RWPE2 (cell line): ENCODE data around the gene PSMD4.

Source experiments
- ATAC-seq: fragments of 200-7000 bp; cut with Tn5 transposase; 3 replicates; pipeline ENCODE4 v1.9.1; 2021; ENCODE audit warnings: low read depth
- DNase-seq: peaks from one replicate; pipeline ENCODE4 v3.0.0-alpha.2; 2020; ENCODE audit warnings: low spot score
- H3K27ac ChIP-seq: fragments of 450-650 bp; 2 replicates; pipeline ENCODE4 v1.5.1; 2017; ENCODE audit warnings: mild to moderate bottlenecking; ENCODE audit not compliant: poor library complexity, severe bottlenecking
- H3K27me3 ChIP-seq: fragments of 250-450 bp; sonication (Bioruptor Pico); 2 replicates; pipeline ENCODE4 v1.5.1; 2021; ENCODE audit warnings: mild to moderate bottlenecking, moderate library complexity; ENCODE audit not compliant: insufficient read depth, poor library complexity, severe bottlenecking
- H3K36me3 ChIP-seq: fragments of 250-450 bp; sonication (Bioruptor Pico); 2 replicates; pipeline ENCODE4 v1.5.1; 2020; ENCODE audit warnings: low read depth, mild to moderate bottlenecking, moderate library complexity
- H3K4me1 ChIP-seq: fragments of 250-450 bp; sonication (Bioruptor Pico); 2 replicates; pipeline ENCODE4 v1.5.1; 2021; ENCODE audit warnings: mild to moderate bottlenecking, moderate library complexity; ENCODE audit not compliant: insufficient read depth, poor library complexity, severe bottlenecking
- H3K4me3 ChIP-seq: fragments of 250-450 bp; sonication (Bioruptor Pico); 2 replicates; pipeline ENCODE4 v1.5.1; 2021; ENCODE audit warnings: mild to moderate bottlenecking, moderate library complexity; ENCODE audit not compliant: severe bottlenecking
- H3K9me3 ChIP-seq: fragments of 250-450 bp; sonication (Bioruptor Pico); 2 replicates; pipeline ENCODE4 v1.5.1; 2021; ENCODE audit warnings: mild to moderate bottlenecking, moderate library complexity; ENCODE audit not compliant: severe bottlenecking
- TF ChIP-seq, protein P1 (sequence below): fragments of 450-650 bp; IDR thresholded peaks from one replicate; pipeline ENCODE4 v1.5.1; 2017; ENCODE audit warnings: mild to moderate bottlenecking, moderate library complexity; ENCODE audit not compliant: poor library complexity, severe bottlenecking

The PSMD4 gene

DNA sequence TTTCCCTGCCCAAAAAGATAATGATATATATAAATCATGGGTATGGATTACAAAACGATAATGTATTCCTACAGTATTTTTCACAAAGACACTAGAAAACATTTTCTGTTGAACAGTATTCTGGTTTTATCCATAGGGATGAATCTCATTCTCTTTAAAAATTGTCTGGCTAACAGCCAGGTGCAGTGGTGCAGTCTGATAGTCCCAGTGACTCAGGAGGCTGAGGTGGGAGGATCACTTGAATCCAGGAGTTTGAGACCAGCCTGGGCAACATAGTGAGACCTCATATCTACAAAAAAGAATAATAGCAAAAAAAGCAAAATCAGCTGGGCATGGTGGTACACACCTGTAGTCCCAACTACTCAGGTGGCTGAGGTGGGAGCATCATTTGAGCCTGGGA is 32.9 kb upstream of the PSMD4 start:
- Histone ChIP-seq H3K36me3 (peaks cover 85% of the 10 kb centered on the region), H3K27ac (no peak overlapping the region), H3K4me1 (no peaks in the 10 kb centered on the region), H3K27me3 (no peaks in the 10 kb centered on the region), H3K9me3 (no peaks in the 10 kb centered on the region), H3K4me3 (no peak overlapping the region)
- TF ChIP-seq, protein P1, sequence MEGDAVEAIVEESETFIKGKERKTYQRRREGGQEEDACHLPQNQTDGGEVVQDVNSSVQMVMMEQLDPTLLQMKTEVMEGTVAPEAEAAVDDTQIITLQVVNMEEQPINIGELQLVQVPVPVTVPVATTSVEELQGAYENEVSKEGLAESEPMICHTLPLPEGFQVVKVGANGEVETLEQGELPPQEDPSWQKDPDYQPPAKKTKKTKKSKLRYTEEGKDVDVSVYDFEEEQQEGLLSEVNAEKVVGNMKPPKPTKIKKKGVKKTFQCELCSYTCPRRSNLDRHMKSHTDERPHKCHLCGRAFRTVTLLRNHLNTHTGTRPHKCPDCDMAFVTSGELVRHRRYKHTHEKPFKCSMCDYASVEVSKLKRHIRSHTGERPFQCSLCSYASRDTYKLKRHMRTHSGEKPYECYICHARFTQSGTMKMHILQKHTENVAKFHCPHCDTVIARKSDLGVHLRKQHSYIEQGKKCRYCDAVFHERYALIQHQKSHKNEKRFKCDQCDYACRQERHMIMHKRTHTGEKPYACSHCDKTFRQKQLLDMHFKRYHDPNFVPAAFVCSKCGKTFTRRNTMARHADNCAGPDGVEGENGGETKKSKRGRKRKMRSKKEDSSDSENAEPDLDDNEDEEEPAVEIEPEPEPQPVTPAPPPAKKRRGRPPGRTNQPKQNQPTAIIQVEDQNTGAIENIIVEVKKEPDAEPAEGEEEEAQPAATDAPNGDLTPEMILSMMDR, result no peak
- no peak for DNase-seq
- no peak for ATAC-seq

DNA sequence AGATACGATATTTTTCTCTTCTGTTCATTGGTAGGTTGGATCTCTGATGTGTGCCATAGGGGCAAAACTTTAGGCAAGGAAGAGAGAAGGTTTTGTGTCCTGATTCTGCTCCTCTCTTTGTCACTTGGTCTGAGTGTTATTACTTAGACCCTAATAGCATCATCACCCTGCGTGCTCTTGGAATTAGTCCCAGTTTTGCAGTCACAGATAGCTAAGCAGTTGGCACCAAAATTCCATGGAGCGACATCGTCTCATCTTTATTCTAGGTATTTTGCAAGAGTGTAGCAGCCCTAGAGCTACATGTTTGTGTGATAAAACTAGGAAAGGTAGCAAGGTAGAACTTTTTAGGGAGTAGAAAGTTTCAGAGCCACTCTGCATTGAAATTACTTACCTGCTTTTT is 32.4 kb upstream of the PSMD4 start:
- Histone ChIP-seq H3K36me3 (peaks cover 87% of the 10 kb centered on the region), H3K4me3 (no peak overlapping the region), H3K4me1 (no peaks in the 10 kb centered on the region), H3K27ac (no peak overlapping the region), H3K9me3 (no peaks in the 10 kb centered on the region), H3K27me3 (no peaks in the 10 kb centered on the region)
- TF ChIP-seq, protein P1, result no peak
- no peak for DNase-seq
- ATAC-seq, result no peak

DNA sequence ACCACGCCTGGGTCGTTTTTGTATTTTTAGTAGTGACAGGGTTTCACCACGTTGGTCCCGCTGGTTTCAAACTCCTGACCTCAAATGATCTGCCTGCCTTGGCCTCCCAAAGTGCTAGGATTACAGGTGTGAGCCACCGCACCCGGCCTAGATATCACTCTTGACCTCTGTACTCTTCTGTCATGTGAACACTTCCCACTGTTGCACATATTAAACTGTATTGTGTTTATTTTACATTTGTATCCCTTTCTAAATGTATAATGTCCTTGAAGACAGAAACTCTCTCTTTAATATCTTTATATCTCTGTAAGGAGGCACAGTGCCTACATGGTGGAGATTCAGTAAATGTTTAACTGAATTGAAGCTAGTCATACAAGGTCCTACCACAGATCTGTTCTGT is 19.3 kb upstream of the PSMD4 start:
- H3K27ac ChIP-seq, result no peak overlapping the region
- no peaks in the 10 kb centered on the region for H3K9me3 ChIP-seq
- DNase-seq (no peak), ATAC-seq (no peak)
- H3K4me1 ChIP-seq, result no peaks in the 10 kb centered on the region
- no peaks in the 10 kb centered on the region for H3K27me3 ChIP-seq
- H3K4me3 ChIP-seq, result no peak overlapping the region
- peaks cover 100% of the 10 kb centered on the region for H3K36me3 ChIP-seq
- TF ChIP-seq, protein P1, result no peak

DNA sequence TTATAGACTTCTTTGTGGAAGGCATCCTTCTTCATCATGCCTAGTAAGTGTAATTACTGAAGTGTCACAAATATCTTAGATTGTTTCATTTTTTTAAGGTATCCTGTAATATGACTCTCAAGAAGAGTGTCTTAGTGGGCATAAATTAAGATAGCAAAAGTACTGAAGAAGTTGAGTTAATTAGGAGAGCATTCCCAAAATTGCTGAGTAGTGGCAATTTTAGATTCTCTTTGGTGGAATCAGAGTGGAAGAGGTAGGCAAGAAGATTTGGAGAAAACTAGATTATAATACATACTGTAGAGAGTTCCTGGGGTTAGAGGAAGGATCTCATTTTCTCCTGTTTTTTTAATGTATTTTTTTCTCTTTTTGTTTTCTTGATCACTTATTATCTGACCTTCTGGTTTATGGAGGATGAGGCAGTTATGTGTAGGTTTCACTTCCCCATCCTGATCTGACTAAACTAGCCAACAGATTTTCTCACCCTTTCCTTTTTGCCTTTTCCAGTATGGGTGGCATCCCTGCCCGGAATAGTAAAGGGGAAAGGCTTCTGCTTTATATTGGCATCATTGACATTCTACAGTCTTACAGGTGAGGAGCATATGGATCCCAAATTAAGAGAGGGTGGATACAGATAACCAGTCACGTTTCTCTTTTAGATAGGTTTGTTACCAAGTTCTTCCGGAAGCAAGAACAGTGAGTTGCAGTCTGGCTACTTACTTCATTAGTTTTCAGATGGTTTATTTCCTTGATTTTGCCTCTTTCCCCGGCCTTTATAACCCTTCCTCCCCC is 16.7 kb upstream of the PSMD4 start:
- Histone ChIP-seq H3K27me3 (no peaks in the 10 kb centered on the region), H3K4me3 (no peak overlapping the region), H3K27ac (no peak overlapping the region), H3K36me3 (peaks cover 100% of the 10 kb centered on the region), H3K4me1 (no peaks in the 10 kb centered on the region), H3K9me3 (no peaks in the 10 kb centered on the region)
- peak; percentile 12; the same call in 1 of the 3 replicates for ATAC-seq
- DNase-seq, result no peak
- TF ChIP-seq, protein P1, result no peak

DNA sequence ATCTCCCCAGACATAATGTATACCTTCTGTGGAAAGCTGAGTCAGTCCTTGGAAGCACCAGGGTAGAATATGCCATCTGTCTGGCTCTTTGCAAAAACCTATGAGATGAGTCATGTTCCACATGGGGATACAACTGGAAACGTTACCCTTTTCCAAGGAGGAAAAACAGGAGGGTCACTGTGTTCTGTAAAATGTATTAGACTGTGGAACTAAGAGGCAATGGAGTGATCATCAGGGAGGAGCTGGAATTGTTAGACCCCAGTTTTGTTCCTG is 16.1 kb upstream of the PSMD4 start:
- Histone ChIP-seq H3K36me3 (peaks cover 100% of the 10 kb centered on the region), H3K4me3 (no peak overlapping the region)
- ATAC-seq, result peak; percentile 75; the same call in 2 of the 3 replicates

More for the DNA sequence above, 16.1 kb upstream of the PSMD4 start:
- Histone ChIP-seq H3K27ac (no peak overlapping the region), H3K9me3 (no peaks in the 10 kb centered on the region), H3K27me3 (no peaks in the 10 kb centered on the region), H3K4me1 (no peaks in the 10 kb centered on the region)
- no peak for DNase-seq
- TF ChIP-seq, protein P1, result no peak
